ENCODE results near the gene MAP3K10.

MAP3K10 gene

GRCh38 chr19:40174092-40174491 lies 17.1 kb upstream of the MAP3K10 start:
- no peak for DNase-seq (ENCODE audit: low spot score)

GRCh38 chr19:40175820-40176219 lies 15.4 kb upstream of the MAP3K10 start:
- DNase-seq (ENCODE audit: low spot score) = no peak

- DNase-seq (ENCODE audit: low spot score) = no peak
Measured at GRCh38 chr19:40177286-40178070, 13.7 kb upstream of the MAP3K10 start.

- DNase-seq (ENCODE audit: low spot score) = no peak
Measured at GRCh38 chr19:40178756-40179155, 12.5 kb upstream of the MAP3K10 start.

- no peak for DNase-seq (ENCODE audit: low spot score)
Measured at GRCh38 chr19:40184273-40184672, 7.0 kb upstream of the MAP3K10 start.

GRCh38 chr19:40191836-40192646 lies 815 bp downstream of the MAP3K10 start:
- no peak for DNase-seq (ENCODE audit: low spot score)

GRCh38 chr19:40192758-40193586 lies 1.7 kb downstream of the MAP3K10 start:
- DNase-seq (ENCODE audit: low spot score) = no peak

- DNase-seq (ENCODE audit: low spot score) = no peak
Measured at GRCh38 chr19:40193587-40193849, 2.3 kb downstream of the MAP3K10 start.

GRCh38 chr19:40198272-40198990 lies 7.2 kb downstream of the MAP3K10 start:
- DNase-seq (ENCODE audit: low spot score) = no peak

GRCh38 chr19:40200341-40201099 lies 9.3 kb downstream of the MAP3K10 start:
- DNase-seq (ENCODE audit: low spot score) = no peak

- DNase-seq (ENCODE audit: low spot score) = no peak
Measured at GRCh38 chr19:40204381-40204780, 13.2 kb downstream of the MAP3K10 start.

- DNase-seq (ENCODE audit: low spot score) = no peak
Measured at GRCh38 chr19:40205760-40206159, 14.5 kb downstream of the MAP3K10 start.

- no peak for DNase-seq (ENCODE audit: low spot score)
Measured at GRCh38 chr19:40208602-40209001, 17.4 kb downstream of the MAP3K10 start.

GRCh38 chr19:40210889-40211288 lies 19.7 kb downstream of the MAP3K10 start:
- no peak for DNase-seq (ENCODE audit: low spot score)

- DNase-seq (ENCODE audit: low spot score) = no peak
Measured at GRCh38 chr19:40213251-40213829, 22.1 kb downstream of the MAP3K10 start.

GRCh38 chr19:40213882-40214570 lies 22.8 kb downstream of the MAP3K10 start:
- no peak for DNase-seq (ENCODE audit: low spot score)

- no peak for DNase-seq (ENCODE audit: low spot score)
Measured at GRCh38 chr19:40214936-40215335, 23.7 kb downstream of the MAP3K10 start.

- no peak for DNase-seq (ENCODE audit: low spot score)
Measured at GRCh38 chr19:40216013-40216776, 25.0 kb downstream of the MAP3K10 start.

GRCh38 chr19:40216777-40217026 lies 25.5 kb downstream of the MAP3K10 start:
- no peak for DNase-seq (ENCODE audit: low spot score)

Measured in putamen (tissue), 1 donor.